SK-N-SH treated with all-trans-retinoic acid at 6 μM for 48 hours (cell line): Measurements from ENCODE around the gene TECPR1.

Source experiments
- BACH2 ChIP-seq: fragments of 250-450 bp; sonication (Bioruptor Pico); IDR thresholded peaks from 2 replicates; pipeline ENCODE4 v1.9.0; 2021; ENCODE audit warnings: mild to moderate bottlenecking, borderline replicate concordance
- CREB5 ChIP-seq: fragments of 250-450 bp; sonication (Bioruptor Pico); IDR thresholded peaks from 2 replicates; pipeline ENCODE4 v1.5.1; 2020; ENCODE audit warnings: low read depth, mild to moderate bottlenecking, moderate library complexity
- GLIS3 ChIP-seq: fragments of 250-450 bp; sonication (Bioruptor Pico); IDR thresholded peaks from 2 replicates; pipeline ENCODE4 v1.5.0; 2020; ENCODE audit warnings: mild to moderate bottlenecking, moderate library complexity
- PATZ1 ChIP-seq: fragments of 250-450 bp; sonication (Bioruptor Pico); IDR thresholded peaks from 2 replicates; pipeline ENCODE4 v1.8.0; 2020; ENCODE audit warnings: mild to moderate bottlenecking, moderate library complexity, borderline replicate concordance
- PPARA ChIP-seq: fragments of 250-450 bp; sonication (Bioruptor Pico); IDR thresholded peaks from 2 replicates; pipeline ENCODE4 v1.5.0; 2020; ENCODE audit warnings: mild to moderate bottlenecking, borderline replicate concordance
- SNAI2 ChIP-seq: fragments of 250-450 bp; sonication (Bioruptor Pico); IDR thresholded peaks from 2 replicates; pipeline ENCODE4 v1.5.0; 2020; ENCODE audit warnings: mild to moderate bottlenecking, moderate library complexity
- TCF4 ChIP-seq: fragments of 250-450 bp; sonication (Bioruptor Pico); IDR thresholded peaks from 2 replicates; pipeline ENCODE4 v1.8.0; 2021; ENCODE audit warnings: mild to moderate bottlenecking, moderate library complexity, borderline replicate concordance
- TOX ChIP-seq: fragments of 250-450 bp; sonication (Bioruptor Pico); IDR thresholded peaks from 2 replicates; pipeline ENCODE4 v1.8.0; 2021; ENCODE audit warnings: mild to moderate bottlenecking, moderate library complexity, borderline replicate concordance
- ZC3H10 ChIP-seq: fragments of 250-450 bp; sonication (Bioruptor Pico); IDR thresholded peaks from 2 replicates; pipeline ENCODE4 v1.5.1; 2021; ENCODE audit warnings: mild to moderate bottlenecking, moderate library complexity
- ZFP3 ChIP-seq: fragments of 250-450 bp; sonication (Bioruptor Pico); IDR thresholded peaks from 2 replicates; pipeline ENCODE4 v1.5.0; 2020; ENCODE audit warnings: mild to moderate bottlenecking, moderate library complexity
- ZFP30 ChIP-seq: fragments of 450-650 bp; formaldehyde crosslinking; IDR thresholded peaks from 2 replicates; pipeline ENCODE4 v1.5.0; 2022; ENCODE audit warnings: mild to moderate bottlenecking, moderate library complexity
- ZNF565 ChIP-seq: fragments of 450-650 bp; formaldehyde crosslinking; conservative IDR thresholded peaks from 2 replicates; pipeline ENCODE4 v1.5.0; 2020; ENCODE audit warnings: low read depth, mild to moderate bottlenecking, moderate library complexity
- ZNF70 ChIP-seq: fragments of 450-650 bp; formaldehyde crosslinking; IDR thresholded peaks from 2 replicates; pipeline ENCODE4 v1.5.0; 2020; ENCODE audit warnings: mild to moderate bottlenecking, moderate library complexity

GRCh38 chr7:98286093-98286539 is 34.1 kb upstream of the TECPR1 start:
- no peak for TF ChIP-seq PATZ1 (CRISPR knock-in tag)
- TF ChIP-seq BACH2 (CRISPR knock-in tag): no peak
- TF ChIP-seq CREB5 (CRISPR knock-in tag): no peak
- no peak for TF ChIP-seq ZFP30
- no peak for TF ChIP-seq SNAI2 (CRISPR knock-in tag)
- no peak for TF ChIP-seq ZNF70 (CRISPR knock-in tag)
- no peak for TF ChIP-seq TCF4 (CRISPR knock-in tag)
- TF ChIP-seq ZC3H10: no peak
- TF ChIP-seq GLIS3 (CRISPR knock-in tag): no peak
- 0 out of 2 replicates have a peak, but pooled peaks have one; percentile 45 for TF ChIP-seq ZFP3 (CRISPR knock-in tag)
- TF ChIP-seq TOX: no peak
- no peak for TF ChIP-seq PPARA
- no peak for TF ChIP-seq ZNF565 (CRISPR knock-in tag)
